GM19328 (cell line): ENCODE data around the gene CCSER2.
"Not testable (repeated sequence)": the region's sequence is repeated elsewhere in the genome, so short reads cannot be mapped to it uniquely, and the experiment has no call there.

ENCODE experiments used
- ATAC-seq: cut with Tn5 transposase; IDR thresholded peaks from one replicate; pipeline ENCODE4 v1.9.1; 2021; ENCODE audit warnings: mild to moderate bottlenecking, moderate library complexity; ENCODE audit not compliant: unreplicated experiment

The CCSER2 gene

GRCh38 chr10:84344526-84344925 is 16.1 kb downstream of the CCSER2 start:
- no peak for ATAC-seq

DNA sequence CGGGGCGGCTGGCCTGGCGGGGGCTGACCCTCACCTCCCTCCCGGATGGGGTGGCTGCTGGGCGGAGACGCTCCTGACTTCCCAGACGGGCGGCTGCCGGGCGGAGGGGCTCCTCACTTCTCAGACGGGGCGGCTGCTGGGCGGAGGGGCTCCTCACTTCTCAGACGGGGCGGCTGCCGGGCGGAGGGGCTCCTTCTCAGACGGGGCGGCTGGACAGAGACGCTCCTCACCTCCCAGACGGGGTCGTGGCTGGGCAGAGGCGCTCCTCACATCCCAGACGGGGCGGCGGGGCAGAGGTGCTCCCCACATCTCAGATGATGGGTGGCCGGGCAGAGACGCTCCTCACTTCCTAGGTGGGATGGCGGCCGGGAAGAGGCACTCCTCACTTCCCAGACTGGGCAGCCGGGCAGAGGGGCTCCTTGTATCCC is 19.2 kb downstream of the CCSER2 start:
- ATAC-seq = not testable (repeated sequence)

- no peak for ATAC-seq
These were observed 20.1 kb downstream of the CCSER2 start for GRCh38 chr10:84348447-84348846.

- ATAC-seq = no peak
These were observed 20.5 kb downstream of the CCSER2 start for GRCh38 chr10:84348860-84349259.

- peak; percentile 88 for ATAC-seq
These were observed 24.0 kb downstream of the CCSER2 start for GRCh38 chr10:84352251-84352842.

GRCh38 chr10:84353052-84353803 is 24.8 kb downstream of the CCSER2 start:
- no peak for ATAC-seq

DNA sequence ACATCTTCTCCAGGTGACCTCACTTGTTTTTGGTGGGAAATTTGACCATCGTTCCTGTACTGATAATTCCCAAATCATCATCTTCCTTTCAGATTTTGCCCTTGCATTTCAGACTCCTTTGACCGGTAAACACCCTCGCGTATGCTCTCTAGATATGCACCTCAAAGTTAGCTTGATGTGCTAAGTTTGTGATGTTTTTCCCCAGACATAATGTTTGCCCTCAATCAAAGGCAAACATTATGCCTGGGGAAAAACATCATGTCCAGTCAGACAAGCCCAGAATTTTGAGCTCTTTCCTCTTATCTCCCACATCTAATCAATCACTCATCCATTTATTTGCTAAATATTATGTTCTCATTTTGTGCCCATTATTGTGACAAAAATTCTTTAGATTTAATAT is 26.2 kb downstream of the CCSER2 start:
- ATAC-seq = no peak

DNA sequence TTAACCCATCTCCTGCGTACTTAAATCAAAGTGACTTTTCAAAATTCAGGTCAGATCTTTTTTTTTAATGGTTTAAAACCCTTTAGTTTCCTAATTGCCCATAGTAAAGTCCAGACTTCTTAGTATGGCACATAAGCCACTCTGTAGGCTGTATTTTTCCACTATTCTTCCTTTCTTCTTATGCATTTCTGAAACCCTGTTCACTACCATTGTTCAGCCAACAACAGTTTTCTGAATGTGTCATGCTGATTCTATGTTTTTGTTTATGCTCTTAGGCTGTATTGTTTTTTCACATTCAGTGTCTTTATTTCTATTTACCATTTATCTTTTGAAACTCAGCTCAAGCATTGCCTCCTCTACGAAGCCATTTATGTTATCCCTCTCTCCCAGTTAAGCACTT is 26.7 kb downstream of the CCSER2 start:
- ATAC-seq = no peak

DNA sequence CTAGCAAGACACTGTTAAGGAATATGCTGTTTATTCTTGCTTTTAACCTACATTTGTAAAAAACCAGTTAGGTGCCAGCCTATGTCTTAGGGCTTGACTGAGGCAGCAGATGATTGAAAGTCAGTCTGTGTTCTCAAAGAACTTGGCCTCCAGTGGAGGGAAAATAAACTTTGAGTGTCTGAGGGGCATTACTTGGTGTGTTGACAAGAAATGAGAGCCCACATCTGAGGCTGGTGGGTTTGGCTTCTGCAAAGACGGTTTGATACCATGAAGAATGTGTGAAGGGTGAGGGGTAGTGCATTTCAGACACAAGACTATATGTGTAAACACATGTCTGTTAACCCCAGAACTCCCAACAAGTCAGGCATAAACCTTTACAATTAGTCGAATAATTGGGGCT is 28.5 kb downstream of the CCSER2 start:
- no peak for ATAC-seq

GRCh38 chr10:84358743-84359142 is 30.4 kb downstream of the CCSER2 start:
- ATAC-seq = no peak

- no peak for ATAC-seq
These were observed 32.4 kb downstream of the CCSER2 start for GRCh38 chr10:84360637-84361365.

- ATAC-seq = no peak
These were observed 37.0 kb downstream of the CCSER2 start for GRCh38 chr10:84365335-84365881.

GRCh38 chr10:84366041-84366440 is 37.7 kb downstream of the CCSER2 start:
- ATAC-seq = no peak

GRCh38 chr10:84367256-84367655 is 38.9 kb downstream of the CCSER2 start:
- ATAC-seq = no peak

DNA sequence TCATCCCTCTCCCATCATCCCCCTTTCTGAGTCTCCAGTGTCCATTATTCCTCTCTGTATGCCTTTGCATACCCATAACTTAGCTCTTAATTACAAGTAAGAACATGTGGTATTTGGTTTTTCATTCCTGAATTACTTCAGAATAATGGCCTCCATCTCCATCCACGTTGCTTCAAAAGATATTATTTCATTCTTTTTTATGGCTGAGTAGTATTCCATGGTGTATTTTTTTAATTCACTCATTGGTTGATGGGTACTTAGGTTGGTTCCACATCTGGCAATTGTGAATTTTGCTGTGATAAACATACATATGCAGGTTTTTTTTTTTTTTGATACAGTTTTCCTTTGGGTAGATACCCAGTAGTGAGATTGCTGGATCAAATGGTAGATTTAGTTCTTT is 40.4 kb downstream of the CCSER2 start:
- ATAC-seq = no peak

DNA sequence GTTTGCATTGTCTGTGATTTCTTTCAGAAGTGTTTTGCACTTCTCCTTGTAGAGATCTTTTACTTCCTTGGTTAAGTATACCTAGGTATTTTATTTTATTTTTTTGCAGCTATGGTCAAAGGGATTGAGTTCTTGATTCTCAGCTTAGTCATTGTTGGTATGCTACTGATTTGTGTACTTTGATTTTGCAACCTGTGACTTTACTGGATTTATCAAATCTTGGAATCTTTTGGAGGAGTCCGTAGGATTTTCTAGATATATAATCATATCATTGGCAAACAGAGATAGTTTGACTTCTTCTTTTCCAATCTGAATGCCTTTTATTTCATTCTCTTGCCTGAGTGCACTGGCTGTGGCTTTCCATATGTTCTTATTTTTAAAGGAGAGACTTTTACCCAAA is 41.9 kb downstream of the CCSER2 start:
- ATAC-seq = no peak

DNA sequence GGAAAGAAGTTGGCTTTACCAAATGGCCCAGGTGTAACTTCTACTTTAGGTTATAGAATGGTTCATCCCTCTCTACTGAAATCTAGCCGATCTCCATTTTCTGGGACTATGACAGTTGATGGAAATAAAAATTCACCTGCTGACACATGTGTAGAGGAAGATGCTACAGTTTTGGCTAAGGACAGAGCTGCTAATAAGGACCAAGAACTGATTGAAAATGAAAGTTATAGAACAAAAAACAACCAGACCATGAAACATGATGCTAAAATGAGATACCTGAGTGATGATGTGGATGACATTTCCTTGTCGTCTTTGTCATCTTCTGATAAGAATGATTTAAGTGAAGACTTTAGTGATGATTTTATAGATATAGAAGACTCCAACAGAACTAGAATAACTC is 43.6 kb downstream of the CCSER2 start:
- ATAC-seq = no peak

GRCh38 chr10:84373000-84373399 is 44.6 kb downstream of the CCSER2 start:
- ATAC-seq = no peak

GRCh38 chr10:84374455-84374854 is 46.1 kb downstream of the CCSER2 start:
- ATAC-seq = no peak

DNA sequence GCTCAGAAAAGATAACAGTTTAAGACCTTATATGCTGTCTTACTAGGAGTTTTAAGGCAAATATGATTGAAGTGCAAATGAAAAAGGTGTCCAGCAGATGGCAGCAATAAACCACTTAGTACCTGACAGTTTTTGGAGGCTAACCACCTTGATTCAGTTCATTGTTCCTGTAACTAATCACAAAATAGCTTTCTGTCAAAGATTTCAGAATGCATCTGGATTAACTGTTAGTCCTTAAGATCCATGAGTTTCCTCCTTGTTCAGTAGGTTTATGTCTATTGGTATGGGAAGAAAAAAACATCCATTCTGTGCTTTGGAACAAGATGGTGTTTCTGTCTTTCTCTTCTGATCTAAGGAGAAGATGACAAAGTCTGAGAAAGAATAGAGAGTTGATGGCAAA is 46.6 kb downstream of the CCSER2 start:
- peak; percentile 53 for ATAC-seq

- ATAC-seq = no peak
These were observed 47.5 kb downstream of the CCSER2 start for GRCh38 chr10:84375881-84376280.

- ATAC-seq = no peak
These were observed 59.8 kb downstream of the CCSER2 start for GRCh38 chr10:84388148-84388547.
